GM20000 (cell line): ENCODE results near the gene FARSA.
"Not testable (repeated sequence)": the region's sequence is repeated elsewhere in the genome, so short reads cannot be mapped to it uniquely, and the experiment has no call there.

Experiments
- DNase-seq: peaks from one replicate; pipeline ENCODE4 v3.0.0; 2012; ENCODE audit warnings: low spot score
- TF ChIP-seq, protein P1 (sequence below): IDR thresholded peaks from 2 replicates; pipeline ENCODE4 v1.5.1; 2012; ENCODE audit warnings: mild to moderate bottlenecking, control low read depth; ENCODE audit errors: extremely low read depth, missing control alignments

FARSA gene

DNA sequence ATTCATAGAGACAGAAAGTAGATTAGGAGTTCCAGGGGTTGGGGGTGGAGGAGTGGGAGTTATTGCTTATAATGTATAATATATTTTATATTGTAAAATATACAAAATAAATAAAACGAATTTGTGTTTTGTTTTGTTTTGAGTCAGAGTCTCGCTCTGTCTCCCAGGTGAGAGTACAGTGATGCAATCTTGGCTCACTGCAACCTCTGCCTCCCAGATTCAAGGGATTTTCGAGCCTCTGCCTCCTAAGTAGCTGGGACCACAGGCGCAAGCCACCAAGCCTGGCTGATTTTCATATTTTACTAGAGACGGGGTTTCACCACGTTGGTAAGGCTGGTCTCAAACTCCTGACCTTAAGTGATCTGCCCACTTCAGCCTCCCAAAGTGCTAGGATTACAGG is 26.0 kb upstream of the FARSA start:
- TF ChIP-seq, protein P1, sequence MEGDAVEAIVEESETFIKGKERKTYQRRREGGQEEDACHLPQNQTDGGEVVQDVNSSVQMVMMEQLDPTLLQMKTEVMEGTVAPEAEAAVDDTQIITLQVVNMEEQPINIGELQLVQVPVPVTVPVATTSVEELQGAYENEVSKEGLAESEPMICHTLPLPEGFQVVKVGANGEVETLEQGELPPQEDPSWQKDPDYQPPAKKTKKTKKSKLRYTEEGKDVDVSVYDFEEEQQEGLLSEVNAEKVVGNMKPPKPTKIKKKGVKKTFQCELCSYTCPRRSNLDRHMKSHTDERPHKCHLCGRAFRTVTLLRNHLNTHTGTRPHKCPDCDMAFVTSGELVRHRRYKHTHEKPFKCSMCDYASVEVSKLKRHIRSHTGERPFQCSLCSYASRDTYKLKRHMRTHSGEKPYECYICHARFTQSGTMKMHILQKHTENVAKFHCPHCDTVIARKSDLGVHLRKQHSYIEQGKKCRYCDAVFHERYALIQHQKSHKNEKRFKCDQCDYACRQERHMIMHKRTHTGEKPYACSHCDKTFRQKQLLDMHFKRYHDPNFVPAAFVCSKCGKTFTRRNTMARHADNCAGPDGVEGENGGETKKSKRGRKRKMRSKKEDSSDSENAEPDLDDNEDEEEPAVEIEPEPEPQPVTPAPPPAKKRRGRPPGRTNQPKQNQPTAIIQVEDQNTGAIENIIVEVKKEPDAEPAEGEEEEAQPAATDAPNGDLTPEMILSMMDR, result no peak
- DNase-seq, result no peak

- DNase-seq, result not testable (repeated sequence)
Measured at GRCh38 chr19:12957389-12957952, 24.0 kb upstream of the FARSA start.

DNA sequence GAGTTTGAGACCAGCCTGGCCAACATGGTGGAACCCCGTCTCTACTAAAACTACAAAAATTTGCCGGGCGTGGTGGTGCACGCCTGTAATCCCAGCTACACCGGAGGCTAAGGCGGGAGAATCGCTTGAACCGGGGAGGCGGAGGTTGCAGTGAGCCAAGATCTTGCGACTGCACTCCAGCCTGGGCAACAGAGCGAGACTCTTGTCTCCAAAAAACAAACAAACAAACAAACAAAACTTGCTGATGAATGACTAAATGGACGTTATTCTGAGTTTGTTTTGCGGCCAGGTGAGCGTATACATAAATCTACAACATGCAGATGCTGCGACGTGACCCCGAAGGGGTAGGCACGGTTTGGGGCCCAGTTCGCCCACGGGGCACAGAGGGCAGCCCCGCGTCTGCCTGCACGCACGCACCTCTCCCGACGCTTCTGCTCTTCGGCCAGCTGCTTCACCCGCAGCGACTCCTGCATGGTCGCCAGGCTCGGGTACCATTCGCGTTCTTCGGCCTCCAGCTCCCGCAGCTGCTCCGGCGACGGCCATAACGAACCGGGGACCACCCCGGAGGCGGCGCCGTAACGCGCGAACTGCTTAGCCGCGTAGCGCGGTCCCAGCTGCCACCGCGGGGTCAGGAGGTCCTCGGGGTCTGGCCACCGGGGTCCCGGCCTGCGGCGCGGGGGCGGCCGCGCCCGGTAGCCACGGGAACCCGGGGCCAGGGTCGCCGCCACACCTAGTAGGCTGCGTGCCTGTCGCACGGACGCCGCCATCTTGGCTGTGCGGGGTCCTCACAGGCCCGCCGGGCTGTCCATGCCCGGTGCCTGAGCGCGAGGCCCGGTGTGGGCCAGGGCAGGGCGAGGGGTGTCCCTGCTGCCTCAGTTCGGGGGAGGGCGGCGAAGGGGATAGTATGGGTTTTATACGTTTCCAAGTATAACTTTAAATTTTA is 23.2 kb upstream of the FARSA start, which contains the start of gene GADD45GIP1:
Gene GADD45GIP1 (minus strand): TSS at position 778 of the 943 bp plus-strand sequence. CDS start 11 bp downstream, at position 767.
- TF ChIP-seq, protein P1, result no peak
- DNase-seq, result peak; percentile 90

DNA sequence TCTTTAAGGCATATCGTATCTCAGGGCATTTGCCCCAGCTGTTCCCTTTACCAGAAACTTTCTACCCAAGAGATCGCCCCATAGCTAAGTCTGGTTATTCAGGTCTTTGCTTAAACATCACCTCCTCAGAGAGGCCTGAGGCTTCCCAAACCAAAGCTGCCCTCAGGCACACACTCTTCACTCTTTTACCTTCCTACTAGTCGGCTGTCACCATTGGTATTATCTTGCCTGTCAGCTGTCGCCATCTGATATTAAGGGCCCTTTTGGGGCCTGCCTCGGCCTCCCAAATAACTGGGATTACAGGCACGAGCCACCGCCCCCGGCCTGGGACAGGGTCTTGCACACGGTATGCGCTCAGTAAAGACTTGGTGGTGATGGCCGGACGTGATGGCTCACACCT is 22.5 kb upstream of the FARSA start:
- TF ChIP-seq, protein P1, result no peak
- DNase-seq, result no peak

DNA sequence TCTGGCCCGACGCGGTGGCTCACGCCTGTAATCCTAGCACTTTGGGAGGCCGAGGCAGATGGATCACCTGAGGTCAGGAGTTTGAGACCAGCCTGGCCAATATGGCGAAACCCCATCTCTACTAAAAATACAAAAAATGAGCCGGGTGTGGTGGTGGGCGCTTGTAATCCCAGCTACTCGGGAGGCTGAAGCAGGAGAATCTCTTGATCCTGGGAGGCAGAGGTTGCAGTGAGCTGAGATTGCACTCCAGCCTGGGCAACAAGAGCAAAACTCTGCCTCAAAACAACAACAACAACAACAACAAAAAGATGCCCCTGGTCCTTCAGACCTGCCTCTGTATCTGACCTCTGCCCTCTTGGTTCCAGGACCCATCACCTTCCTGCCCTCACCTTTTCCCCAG is 22.1 kb upstream of the FARSA start:
- DNase-seq, result not testable (repeated sequence)

DNA sequence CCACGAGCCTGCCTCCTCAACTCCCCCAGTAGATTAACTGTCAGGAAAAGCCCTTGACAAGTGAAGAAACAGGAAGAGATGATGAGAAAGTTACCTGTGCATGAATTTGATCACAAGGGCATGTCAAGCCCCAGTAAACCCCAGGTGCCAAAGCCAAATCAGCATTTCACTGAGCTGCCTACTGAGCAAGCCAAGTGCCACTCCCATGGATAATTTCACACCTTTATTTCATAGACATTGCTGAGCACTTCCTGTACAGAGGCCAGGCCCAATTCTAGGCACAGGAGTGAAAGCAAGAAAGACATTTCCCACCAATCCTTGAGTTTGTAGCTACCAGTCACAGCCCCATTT is 21.1 kb upstream of the FARSA start:
- DNase-seq, result no peak
- TF ChIP-seq, protein P1, result no peak

DNA sequence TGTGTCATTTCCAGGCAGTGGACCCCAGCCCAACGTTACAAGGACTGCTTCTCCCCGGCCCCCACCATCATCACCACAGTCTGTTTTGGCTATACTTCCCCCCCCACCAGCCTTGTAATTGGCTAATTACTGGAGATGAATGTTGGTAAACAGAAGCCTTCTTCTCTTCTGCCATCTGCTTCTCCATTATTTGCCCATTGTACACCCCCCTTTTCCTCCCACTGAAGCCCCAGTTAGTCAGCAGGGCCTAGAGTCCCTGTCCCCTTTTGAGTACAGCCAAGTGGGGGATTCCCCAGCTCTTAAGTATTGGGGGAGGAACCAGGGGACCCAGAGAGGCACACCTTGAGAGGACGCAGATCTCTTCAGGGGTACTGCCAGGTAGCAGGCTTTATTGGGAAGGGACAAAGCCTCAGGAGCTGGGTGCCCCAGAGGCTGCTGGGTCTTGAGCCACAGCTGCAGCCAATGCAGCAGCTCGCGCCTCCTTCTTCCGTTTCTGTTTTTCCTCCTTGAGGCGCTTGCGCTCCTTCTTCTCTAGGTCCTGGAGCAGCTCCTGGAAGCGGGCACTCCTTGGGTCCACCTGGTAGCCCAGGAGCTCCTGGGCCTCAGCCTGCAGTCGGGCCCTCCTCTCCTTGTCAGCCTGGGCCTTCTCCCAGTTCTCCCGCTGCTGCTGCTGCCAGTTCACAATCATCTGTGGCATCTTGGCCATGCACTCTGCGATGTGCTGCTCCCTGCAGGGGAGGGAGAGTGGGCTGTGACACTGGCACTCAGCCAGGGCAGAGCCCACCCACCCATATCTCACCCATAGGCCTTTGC is 20.5 kb upstream of the FARSA start:
- DNase-seq, result no peak

More for the DNA sequence above, 20.5 kb upstream of the FARSA start:
- TF ChIP-seq, protein P1, result no peak
